Measurements from ENCODE around the gene FLNB.
"Not testable (repeated sequence)": the region's sequence is repeated elsewhere in the genome, so short reads cannot be mapped to it uniquely, and the experiment has no call there.

- TF ChIP-seq, protein P1, sequence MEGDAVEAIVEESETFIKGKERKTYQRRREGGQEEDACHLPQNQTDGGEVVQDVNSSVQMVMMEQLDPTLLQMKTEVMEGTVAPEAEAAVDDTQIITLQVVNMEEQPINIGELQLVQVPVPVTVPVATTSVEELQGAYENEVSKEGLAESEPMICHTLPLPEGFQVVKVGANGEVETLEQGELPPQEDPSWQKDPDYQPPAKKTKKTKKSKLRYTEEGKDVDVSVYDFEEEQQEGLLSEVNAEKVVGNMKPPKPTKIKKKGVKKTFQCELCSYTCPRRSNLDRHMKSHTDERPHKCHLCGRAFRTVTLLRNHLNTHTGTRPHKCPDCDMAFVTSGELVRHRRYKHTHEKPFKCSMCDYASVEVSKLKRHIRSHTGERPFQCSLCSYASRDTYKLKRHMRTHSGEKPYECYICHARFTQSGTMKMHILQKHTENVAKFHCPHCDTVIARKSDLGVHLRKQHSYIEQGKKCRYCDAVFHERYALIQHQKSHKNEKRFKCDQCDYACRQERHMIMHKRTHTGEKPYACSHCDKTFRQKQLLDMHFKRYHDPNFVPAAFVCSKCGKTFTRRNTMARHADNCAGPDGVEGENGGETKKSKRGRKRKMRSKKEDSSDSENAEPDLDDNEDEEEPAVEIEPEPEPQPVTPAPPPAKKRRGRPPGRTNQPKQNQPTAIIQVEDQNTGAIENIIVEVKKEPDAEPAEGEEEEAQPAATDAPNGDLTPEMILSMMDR (IDR thresholded peaks at IDR 0.05), result not testable (repeated sequence)
- TF ChIP-seq SIN3A (IDR thresholded peaks at IDR 0.05; ENCODE audit: borderline replicate concordance, insufficient read depth, low read depth, low read length), result not testable (repeated sequence)
These were observed 193.2 kb downstream of the FLNB start for GRCh38 chr3:58201451-58201850.

All from Panc1 (cell line).